ENCODE results near the gene AP5Z1. TPM values are rescaled to one million over a fixed set of nuclear protein-coding genes. Genes with fewer than 3 reads are reported as not detected.

Gene AP5Z1
- total RNA-seq, 1 experiment from 2014 or later, result 38.3 TPM

DNA sequence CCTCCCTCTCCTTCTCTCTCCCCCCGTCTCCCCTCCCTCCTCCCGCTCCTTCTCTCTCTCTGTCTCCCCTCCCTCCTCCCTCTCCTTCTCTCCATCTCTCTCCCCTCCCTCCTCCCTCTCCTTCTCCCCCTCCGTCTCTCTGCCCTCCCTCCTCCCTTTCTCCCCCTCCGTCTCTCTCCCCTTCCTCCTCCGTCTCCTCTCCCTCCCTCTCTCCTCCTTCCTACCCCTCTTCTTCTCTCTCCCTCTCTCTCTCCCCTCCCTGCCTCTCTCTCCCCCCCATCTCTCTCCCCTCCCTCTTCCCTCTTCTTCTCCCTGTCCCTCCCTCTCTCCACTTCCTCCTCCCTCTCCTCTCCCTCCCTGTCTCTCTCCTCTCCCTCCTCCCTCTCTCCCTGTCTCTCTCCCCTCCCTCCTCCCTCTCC, 32.2 kb downstream of the AP5Z1 start:
- no peak overlapping the region for H3T11ph ChIP-seq (ENCODE audit: low read length)
- no peaks in the 10 kb centered on the region for H3K9me3 ChIP-seq (ENCODE audit: control insufficient read depth, low read depth, low read length)
- no peak overlapping the region for H4K91ac ChIP-seq (ENCODE audit: insufficient read length, low read depth, low read length)
- H3K23ac ChIP-seq (ENCODE audit: insufficient read length, low read depth, low read length), result no peak overlapping the region
- no peak overlapping the region for H3K4ac ChIP-seq (ENCODE audit: low read depth, low read length)
- no peak for DNase-seq
- no peak overlapping the region for H3K56ac ChIP-seq (ENCODE audit: insufficient read length, low read depth, low read length)
- H2BK5ac ChIP-seq (ENCODE audit: insufficient read length, low read length), result no peak overlapping the region
- no peaks in the 10 kb centered on the region for H3K79me2 ChIP-seq (ENCODE audit: insufficient read depth, low read length)
- no peak overlapping the region for H2BK12ac ChIP-seq (ENCODE audit: insufficient read length, low read depth, low read length)
- no peak overlapping the region for H2AK5ac ChIP-seq (ENCODE audit: insufficient read length, low read length)
- no peak overlapping the region for H2BK15ac ChIP-seq (ENCODE audit: low read depth, low read length)
- peaks cover 0 to 2% (median 0%) of the 10 kb centered on the region in 3 experiments; a peak in 1 of 7 replicates for H3K36me3 Mint-ChIP-seq (ENCODE audit: insufficient read depth in 1 of 3, low read depth in 3 of 3)
- H3K9ac ChIP-seq (ENCODE audit: extremely low read depth, insufficient read length, low read length), result no peak overlapping the region
- no peak overlapping the region for H2BK20ac ChIP-seq (ENCODE audit: low read depth, low read length, poor library complexity, severe bottlenecking)
- peaks cover 6 to 20% of the 10 kb centered on the region in 2 experiments for H3K4me1 Mint-ChIP-seq
- no peak overlapping the region for H3K4me2 ChIP-seq (ENCODE audit: insufficient read depth, insufficient read length, low read length)
- no peaks in the 10 kb centered on the region for H3K27me3 ChIP-seq (ENCODE audit: insufficient read depth, low read length)
- no peak overlapping the region for H3K18ac ChIP-seq (ENCODE audit: insufficient read length, low read depth, low read length)
- H4K5ac ChIP-seq (ENCODE audit: insufficient read length, low read depth, low read length), result no peak overlapping the region
- H3K4me3 Mint-ChIP-seq, result no peak overlapping the region
- H3K27me3 Mint-ChIP-seq (ENCODE audit: low read depth), result peaks cover 11% of the 10 kb centered on the region
- H3K79me1 ChIP-seq (ENCODE audit: insufficient read depth, low read depth, low read length, poor library complexity, severe bottlenecking), result no peaks in the 10 kb centered on the region
- H3K9me3 Mint-ChIP-seq, result peaks cover 0 to 1% of the 10 kb centered on the region in 2 experiments; a peak in 1 of 5 replicates
- H3K27ac Mint-ChIP-seq, result no peak overlapping the region
- no CpG with 5 or more reads among the region's 5 CpGs for WGBS (ENCODE audit: extremely low coverage, insufficient read length, low lambda C conversion rate)
- no peak overlapping the region for H2BK120ac ChIP-seq (ENCODE audit: low read depth, low read length, poor library complexity, severe bottlenecking)
- no peak overlapping the region for H4K8ac ChIP-seq (replicated peaks; ENCODE audit: insufficient read length, low read depth, low read length)
- no peak overlapping the region for H2AFZ ChIP-seq (ENCODE audit: low read length)
- no peaks in the 10 kb centered on the region for H3K23me2 ChIP-seq (ENCODE audit: insufficient read length, low read depth, low read length, poor library complexity, severe bottlenecking)
- H4K20me1 ChIP-seq (ENCODE audit: control insufficient read depth, insufficient read depth, insufficient read length), result no peaks in the 10 kb centered on the region
- no peak overlapping the region for H3K14ac ChIP-seq (ENCODE audit: insufficient read depth, low read length)
- TF ChIP-seq, protein P1, sequence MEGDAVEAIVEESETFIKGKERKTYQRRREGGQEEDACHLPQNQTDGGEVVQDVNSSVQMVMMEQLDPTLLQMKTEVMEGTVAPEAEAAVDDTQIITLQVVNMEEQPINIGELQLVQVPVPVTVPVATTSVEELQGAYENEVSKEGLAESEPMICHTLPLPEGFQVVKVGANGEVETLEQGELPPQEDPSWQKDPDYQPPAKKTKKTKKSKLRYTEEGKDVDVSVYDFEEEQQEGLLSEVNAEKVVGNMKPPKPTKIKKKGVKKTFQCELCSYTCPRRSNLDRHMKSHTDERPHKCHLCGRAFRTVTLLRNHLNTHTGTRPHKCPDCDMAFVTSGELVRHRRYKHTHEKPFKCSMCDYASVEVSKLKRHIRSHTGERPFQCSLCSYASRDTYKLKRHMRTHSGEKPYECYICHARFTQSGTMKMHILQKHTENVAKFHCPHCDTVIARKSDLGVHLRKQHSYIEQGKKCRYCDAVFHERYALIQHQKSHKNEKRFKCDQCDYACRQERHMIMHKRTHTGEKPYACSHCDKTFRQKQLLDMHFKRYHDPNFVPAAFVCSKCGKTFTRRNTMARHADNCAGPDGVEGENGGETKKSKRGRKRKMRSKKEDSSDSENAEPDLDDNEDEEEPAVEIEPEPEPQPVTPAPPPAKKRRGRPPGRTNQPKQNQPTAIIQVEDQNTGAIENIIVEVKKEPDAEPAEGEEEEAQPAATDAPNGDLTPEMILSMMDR (conservative IDR thresholded peaks at IDR 0.05), result no peak
- no peak overlapping the region for H3K27ac ChIP-seq (ENCODE audit: insufficient read length, low read depth, low read length)
- H3K4me1 ChIP-seq (ENCODE audit: insufficient read depth, low read length), result no peaks in the 10 kb centered on the region

All from H9 (cell line).